ENCODE measurements around the gene OR4K14.
"Not testable (repeated sequence)": the region's sequence is repeated elsewhere in the genome, so short reads cannot be mapped to it uniquely, and the experiment has no call there.

The OR4K14 gene

DNA sequence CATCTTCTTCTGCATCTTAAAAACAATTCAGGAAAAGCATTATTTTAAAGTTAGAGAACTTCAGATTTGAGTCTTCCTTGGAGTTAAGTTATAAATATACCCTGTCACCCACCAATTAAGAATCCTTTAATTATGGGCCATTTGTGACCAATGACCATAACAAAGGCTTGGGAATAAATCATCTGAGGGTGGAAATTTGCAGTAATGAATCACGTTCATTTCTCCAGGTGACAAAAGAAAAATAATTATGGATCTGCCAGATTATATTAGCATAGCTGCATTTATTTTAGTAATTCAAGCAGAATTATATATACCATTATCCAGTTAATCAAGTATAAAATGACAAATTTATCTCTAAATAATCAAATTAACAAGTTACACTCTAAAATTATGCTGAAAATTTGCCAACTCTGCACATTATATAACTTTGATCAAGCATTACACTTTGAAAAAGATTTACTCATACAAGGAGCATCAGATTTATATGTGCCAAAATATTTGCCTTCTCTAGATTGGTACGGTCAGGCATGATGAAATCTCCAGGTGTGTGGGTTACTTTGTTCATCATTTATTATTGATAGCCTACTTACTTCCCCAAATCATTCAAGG, at the start of gene OR4K14:
TSS of gene OR4K14 (minus strand) at position 51 of the 609 bp plus-strand sequence. CDS start 4,114 bp downstream, outside the sequence.
- no peak for DNase-seq

GRCh38 chr14:20059745-20060144, 40.6 kb upstream of the OR4K14 start, which contains the start of gene OR4L1:
Gene OR4L1, plus strand, starts transcription at chr14:20060045. Its CDS starts 0 bp downstream, at chr14:20060045.
- DNase-seq: no peak

- DNase-seq: no peak
Observed at GRCh38 chr14:20048202-20048601, 29.1 kb upstream of the OR4K14 start.

GRCh38 chr14:20044243-20044642, 25.1 kb upstream of the OR4K14 start:
- no peak for DNase-seq

DNA sequence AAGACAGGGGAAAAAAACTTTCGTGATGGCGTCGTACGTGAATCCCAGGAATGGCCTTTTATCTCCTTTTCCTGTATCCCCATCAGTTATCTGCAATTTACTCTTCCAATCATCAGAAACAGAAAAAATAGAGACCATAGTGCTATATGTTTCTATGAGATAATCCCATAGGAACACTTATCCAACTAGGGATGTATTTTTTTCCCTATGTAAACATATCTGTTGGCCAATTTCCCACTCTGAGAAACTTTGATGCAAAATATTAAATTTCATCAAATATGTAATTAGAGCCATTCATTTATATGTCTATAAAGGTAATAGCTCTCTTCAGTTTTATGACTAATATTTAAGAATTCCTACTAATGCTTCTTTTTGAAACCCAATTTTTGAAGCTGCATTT, 16.8 kb upstream of the OR4K14 start, which contains the start of gene OR4K13:
TSS of gene OR4K13 (minus strand) at position 101 of the 400 bp plus-strand sequence. CDS start 1,280 bp downstream, outside the sequence.
- DNase-seq: no peak

GRCh38 chr14:20035449-20035848, 16.3 kb upstream of the OR4K14 start:
- DNase-seq: no peak

GRCh38 chr14:20031058-20031457, 12.0 kb upstream of the OR4K14 start:
- no peak for DNase-seq

- no peak for DNase-seq
Observed at GRCh38 chr14:20008156-20008555, 11.0 kb downstream of the OR4K14 start.

- no peak for DNase-seq
Observed at GRCh38 chr14:20002319-20002718, 16.8 kb downstream of the OR4K14 start.

- DNase-seq: no peak
Observed at GRCh38 chr14:20001863-20002262, 17.2 kb downstream of the OR4K14 start, which contains the start of gene OR4Q2. Gene OR4Q2, plus strand, starts transcription at chr14:20002163.

- no peak for DNase-seq
Observed at GRCh38 chr14:19993438-19993837, 25.7 kb downstream of the OR4K14 start.

DNA sequence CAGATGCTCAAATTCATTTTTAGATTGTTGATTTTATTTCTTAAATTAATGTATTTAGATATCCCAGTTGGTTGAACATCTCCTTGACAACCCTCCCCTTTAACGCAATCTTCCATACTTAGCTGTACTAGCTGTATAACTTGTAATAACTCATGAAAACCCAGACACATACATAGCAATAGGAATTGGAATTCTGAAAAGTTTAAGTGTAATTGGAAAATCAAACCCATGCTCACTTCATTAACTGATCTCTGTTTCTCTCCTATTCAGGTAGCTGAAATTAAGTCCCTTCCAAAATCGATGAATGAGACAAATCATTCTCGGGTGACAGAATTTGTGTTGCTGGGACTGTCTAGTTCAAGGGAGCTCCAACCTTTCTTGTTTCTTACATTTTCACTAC, 43.8 kb downstream of the OR4K14 start, which contains the start of gene OR4K15:
TSS of gene OR4K15 (plus strand) at position 301 of the 400 bp plus-strand sequence. CDS start at position 301, 0 bp downstream.
- no peak for DNase-seq

- no peak for DNase-seq
Observed at GRCh38 chr14:19974844-19975243, 44.3 kb downstream of the OR4K14 start.

- DNase-seq: not testable (repeated sequence)
Observed at GRCh38 chr14:19969735-19970134, 49.4 kb downstream of the OR4K14 start.
